AG04449 (cell line): ENCODE data around the gene KIAA1328.
"Not testable (repeated sequence)": the region's sequence is repeated elsewhere in the genome, so short reads cannot be mapped to it uniquely, and the experiment has no call there.

Experiments
- CTCF ChIA-PET: fragments of 350-600 bp; formaldehyde crosslinking; extraction: SDS; loops from one replicate; lab custom pipeline; 2021; ENCODE audit warnings: antibody characterized with exemption; lab: Yijun Ruan, JAX
- POLR2A ChIA-PET: fragments of 400-600, 350-600 bp; formaldehyde crosslinking; extraction: SDS; loops from one replicate; lab custom pipeline; 2020; ENCODE audit warnings: antibody characterized with exemption, inconsistent platforms; lab: Yijun Ruan, JAX
- DNase-seq: peaks from one replicate; pipeline ENCODE4 v3.0.0-alpha.2; 2010; ENCODE audit warnings: low read depth, low spot score
- H3K4me3 ChIP-seq: 2 replicates; pipeline ENCODE4 v1.5.1; 2011; ENCODE audit warnings: low read depth, mild to moderate bottlenecking, control low read depth, low read length
- CTCF ChIP-seq: IDR thresholded peaks from one replicate; pipeline ENCODE4 v1.5.1; 2011; ENCODE audit warnings: mild to moderate bottlenecking, moderate library complexity, low read length, control low read depth, inconsistent platforms; ENCODE audit not compliant: insufficient read depth; ENCODE audit errors: missing control alignments

KIAA1328 gene

GRCh38 chr18:36856815-36857214 is 27.9 kb downstream of the KIAA1328 start:
- POLR2A ChIA-PET, result no interaction called here
- no peak for DNase-seq
- TF ChIP-seq CTCF, result no peak
- CTCF ChIA-PET, result no interaction called here
- H3K4me3 ChIP-seq, result no peak overlapping the region

GRCh38 chr18:36862182-36862581 is 33.3 kb downstream of the KIAA1328 start:
- no peak for DNase-seq
- ChIA-PET POLR2A (no interaction called here), CTCF (no interaction called here)
- no peak overlapping the region for H3K4me3 ChIP-seq
- no peak for TF ChIP-seq CTCF

GRCh38 chr18:36867056-36867455 is 38.1 kb downstream of the KIAA1328 start:
- ChIA-PET POLR2A (no interaction called here), CTCF (no interaction called here)
- no peak overlapping the region for H3K4me3 ChIP-seq
- no peak for TF ChIP-seq CTCF
- DNase-seq, result no peak

GRCh38 chr18:36871801-36872200 is 42.9 kb downstream of the KIAA1328 start:
- no peak overlapping the region for H3K4me3 ChIP-seq
- POLR2A ChIA-PET, result no interaction called here
- no peak for DNase-seq
- CTCF ChIA-PET, result no interaction called here
- TF ChIP-seq CTCF, result no peak

GRCh38 chr18:36872329-36872728 is 43.4 kb downstream of the KIAA1328 start:
- no peak overlapping the region for H3K4me3 ChIP-seq
- ChIA-PET POLR2A (no interaction called here), CTCF (no interaction called here)
- no peak for TF ChIP-seq CTCF
- DNase-seq, result no peak

- DNase-seq, POLR2A ChIA-PET, H3K4me3 ChIP-seq, CTCF ChIA-PET: not testable (repeated sequence)
Measured at GRCh38 chr18:36873826-36874225, 44.9 kb downstream of the KIAA1328 start.

GRCh38 chr18:36879796-36880195 is 50.9 kb downstream of the KIAA1328 start:
- DNase-seq, CTCF ChIA-PET, POLR2A ChIA-PET, H3K4me3 ChIP-seq: not testable (repeated sequence)
